ENCODE measurements around the gene ASIC1.

The ASIC1 gene

GRCh38 chr12:50089730-50090129 lies 32.3 kb downstream of the ASIC1 start:
- H3K9ac ChIP-seq (ENCODE audit: low read length) = no peak overlapping the region
- H3K27ac ChIP-seq (ENCODE audit: low read length) = no peak overlapping the region
- no peak overlapping the region for H3K4me3 ChIP-seq (ENCODE audit: low read length)
- no peaks in the 10 kb centered on the region for H3K9me3 ChIP-seq (ENCODE audit: control insufficient read depth, low read depth, low read length)
- no peaks in the 10 kb centered on the region for H3K4me1 ChIP-seq (ENCODE audit: control insufficient read depth, low read depth, low read length)
- H3K27me3 ChIP-seq (ENCODE audit: control insufficient read depth, insufficient read depth, low read length) = no peaks in the 10 kb centered on the region
- H3K36me3 ChIP-seq (ENCODE audit: control insufficient read depth, low read depth, low read length) = peaks cover 71% of the 10 kb centered on the region

DNA sequence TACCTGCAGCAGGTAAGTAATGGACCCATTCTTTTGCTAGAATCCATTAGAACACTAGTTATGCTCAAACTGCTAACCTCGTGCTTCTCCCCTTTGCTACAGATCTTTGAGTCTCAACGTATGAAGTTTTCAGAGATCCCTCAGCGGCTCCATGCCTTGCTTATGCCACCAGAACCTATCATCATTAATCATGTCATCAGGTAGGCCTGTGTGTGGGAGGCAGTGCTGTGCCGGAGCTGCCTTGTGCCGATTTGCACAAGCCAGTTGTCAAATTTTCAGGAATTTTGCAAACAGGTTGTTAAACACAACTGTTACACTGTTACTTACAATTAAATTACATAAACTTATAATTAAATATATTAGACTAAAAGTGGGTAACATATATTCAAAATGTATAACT lies 33.0 kb downstream of the ASIC1 start:
- Histone ChIP-seq H3K4me3 (ENCODE audit: low read length) (no peak overlapping the region), H3K9me3 (ENCODE audit: control insufficient read depth, low read depth, low read length) (no peaks in the 10 kb centered on the region), H3K4me1 (ENCODE audit: control insufficient read depth, low read depth, low read length) (no peaks in the 10 kb centered on the region), H3K36me3 (ENCODE audit: control insufficient read depth, low read depth, low read length) (peaks cover 78% of the 10 kb centered on the region), H3K27me3 (ENCODE audit: control insufficient read depth, insufficient read depth, low read length) (no peaks in the 10 kb centered on the region), H3K9ac (ENCODE audit: low read length) (no peak overlapping the region), H3K27ac (ENCODE audit: low read length) (no peak overlapping the region)

- Histone ChIP-seq H3K27ac (ENCODE audit: low read length) (no peak overlapping the region), H3K27me3 (ENCODE audit: control insufficient read depth, insufficient read depth, low read length) (no peaks in the 10 kb centered on the region), H3K36me3 (ENCODE audit: control insufficient read depth, low read depth, low read length) (peaks cover 80% of the 10 kb centered on the region)
Observed at GRCh38 chr12:50097952-50098351, 40.6 kb downstream of the ASIC1 start.

GRCh38 chr12:50099302-50100008 lies 42.1 kb downstream of the ASIC1 start:
- Histone ChIP-seq H3K4me3 (ENCODE audit: low read length) (no peak overlapping the region), H3K9me3 (ENCODE audit: control insufficient read depth, low read depth, low read length) (no peaks in the 10 kb centered on the region), H3K36me3 (ENCODE audit: control insufficient read depth, low read depth, low read length) (peaks cover 70% of the 10 kb centered on the region), H3K27me3 (ENCODE audit: control insufficient read depth, insufficient read depth, low read length) (no peaks in the 10 kb centered on the region), H3K27ac (ENCODE audit: low read length) (no peak overlapping the region), H3K4me1 (ENCODE audit: control insufficient read depth, low read depth, low read length) (peaks cover 13% of the 10 kb centered on the region), H3K9ac (ENCODE audit: low read length) (no peak overlapping the region)

More at GRCh38 chr12:50097952-50098351, 40.6 kb downstream of the ASIC1 start:
- Histone ChIP-seq H3K9ac (ENCODE audit: low read length) (no peak overlapping the region), H3K9me3 (ENCODE audit: control insufficient read depth, low read depth, low read length) (no peaks in the 10 kb centered on the region), H3K4me1 (ENCODE audit: control insufficient read depth, low read depth, low read length) (peaks cover 5% of the 10 kb centered on the region), H3K4me3 (ENCODE audit: low read length) (no peak overlapping the region)

GRCh38 chr12:50100561-50100960 lies 43.2 kb downstream of the ASIC1 start:
- H3K36me3 ChIP-seq (ENCODE audit: control insufficient read depth, low read depth, low read length) = peaks cover 59% of the 10 kb centered on the region
- no peak overlapping the region for H3K27ac ChIP-seq (ENCODE audit: low read length)
- H3K4me3 ChIP-seq (ENCODE audit: low read length) = no peak overlapping the region
- no peaks in the 10 kb centered on the region for H3K27me3 ChIP-seq (ENCODE audit: control insufficient read depth, insufficient read depth, low read length)
- no peak overlapping the region for H3K9ac ChIP-seq (ENCODE audit: low read length)
- H3K4me1 ChIP-seq (ENCODE audit: control insufficient read depth, low read depth, low read length) = peaks cover 13% of the 10 kb centered on the region
- no peaks in the 10 kb centered on the region for H3K9me3 ChIP-seq (ENCODE audit: control insufficient read depth, low read depth, low read length)

- Histone ChIP-seq H3K9me3 (ENCODE audit: control insufficient read depth, low read depth, low read length) (no peaks in the 10 kb centered on the region), H3K27ac (ENCODE audit: low read length) (no peak overlapping the region), H3K4me1 (ENCODE audit: control insufficient read depth, low read depth, low read length) (peaks cover 13% of the 10 kb centered on the region), H3K4me3 (ENCODE audit: low read length) (no peak overlapping the region), H3K27me3 (ENCODE audit: control insufficient read depth, insufficient read depth, low read length) (no peaks in the 10 kb centered on the region), H3K36me3 (ENCODE audit: control insufficient read depth, low read depth, low read length) (peaks cover 48% of the 10 kb centered on the region), H3K9ac (ENCODE audit: low read length) (no peak overlapping the region)
Observed at GRCh38 chr12:50101663-50102062, 44.3 kb downstream of the ASIC1 start.

DNA sequence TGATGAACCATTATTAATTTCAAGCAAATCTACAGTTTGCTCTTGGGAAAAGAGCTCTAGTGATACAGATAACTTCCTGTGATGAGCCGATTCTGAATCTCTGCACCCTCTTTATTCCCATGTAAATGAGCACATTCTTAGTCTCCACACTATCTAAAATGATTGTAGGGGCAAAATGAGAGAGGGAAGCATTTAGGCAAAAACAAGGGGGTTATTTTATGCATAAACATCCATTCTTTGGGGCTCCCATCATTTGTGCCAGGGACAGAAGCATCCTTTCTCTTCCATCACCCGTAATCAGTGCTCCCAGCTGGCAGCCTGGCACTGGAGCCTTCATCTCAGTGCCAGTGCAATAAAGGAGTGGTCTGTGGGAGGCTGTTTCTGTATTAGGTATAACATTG lies 44.7 kb downstream of the ASIC1 start:
- H3K4me1 ChIP-seq (ENCODE audit: control insufficient read depth, low read depth, low read length) = peaks cover 13% of the 10 kb centered on the region
- no peak overlapping the region for H3K27ac ChIP-seq (ENCODE audit: low read length)

GRCh38 chr12:50102646-50103309 lies 45.4 kb downstream of the ASIC1 start:
- H3K9me3 ChIP-seq (ENCODE audit: control insufficient read depth, low read depth, low read length) = no peaks in the 10 kb centered on the region
- H3K36me3 ChIP-seq (ENCODE audit: control insufficient read depth, low read depth, low read length) = peaks cover 38% of the 10 kb centered on the region
- H3K9ac ChIP-seq (ENCODE audit: low read length) = no peak overlapping the region
- H3K27me3 ChIP-seq (ENCODE audit: control insufficient read depth, insufficient read depth, low read length) = no peaks in the 10 kb centered on the region
- H3K27ac ChIP-seq (ENCODE audit: low read length) = no peak overlapping the region
- H3K4me3 ChIP-seq (ENCODE audit: low read length) = no peak overlapping the region
- peaks cover 13% of the 10 kb centered on the region for H3K4me1 ChIP-seq (ENCODE audit: control insufficient read depth, low read depth, low read length)

More for the DNA sequence above, 44.7 kb downstream of the ASIC1 start:
- Histone ChIP-seq H3K9me3 (ENCODE audit: control insufficient read depth, low read depth, low read length) (no peaks in the 10 kb centered on the region), H3K27me3 (ENCODE audit: control insufficient read depth, insufficient read depth, low read length) (no peaks in the 10 kb centered on the region), H3K4me3 (ENCODE audit: low read length) (no peak overlapping the region), H3K9ac (ENCODE audit: low read length) (no peak overlapping the region), H3K36me3 (ENCODE audit: control insufficient read depth, low read depth, low read length) (peaks cover 43% of the 10 kb centered on the region)

- no peak overlapping the region for H3K9ac ChIP-seq (ENCODE audit: low read length)
- no peak overlapping the region for H3K27ac ChIP-seq (ENCODE audit: low read length)
- H3K9me3 ChIP-seq (ENCODE audit: control insufficient read depth, low read depth, low read length) = no peaks in the 10 kb centered on the region
- peaks cover 13% of the 10 kb centered on the region for H3K4me1 ChIP-seq (ENCODE audit: control insufficient read depth, low read depth, low read length)
- H3K36me3 ChIP-seq (ENCODE audit: control insufficient read depth, low read depth, low read length) = peaks cover 32% of the 10 kb centered on the region
- no peaks in the 10 kb centered on the region for H3K27me3 ChIP-seq (ENCODE audit: control insufficient read depth, insufficient read depth, low read length)
- no peak overlapping the region for H3K4me3 ChIP-seq (ENCODE audit: low read length)
Observed at GRCh38 chr12:50103351-50103750, 46.0 kb downstream of the ASIC1 start.

- H3K36me3 ChIP-seq (ENCODE audit: control insufficient read depth, low read depth, low read length) = peaks cover 27% of the 10 kb centered on the region
- no peak within 1 kb of the TSS for H3K9ac ChIP-seq (ENCODE audit: low read length)
- peaks cover 13% of the 10 kb centered on the region for H3K4me1 ChIP-seq (ENCODE audit: control insufficient read depth, low read depth, low read length)
- H3K27ac ChIP-seq (ENCODE audit: low read length) = no peak within 1 kb of the TSS
- no peak within 1 kb of the TSS for H3K4me3 ChIP-seq (ENCODE audit: low read length)
- no peaks in the 10 kb centered on the region for H3K9me3 ChIP-seq (ENCODE audit: control insufficient read depth, low read depth, low read length)
- no peaks in the 10 kb centered on the region for H3K27me3 ChIP-seq (ENCODE audit: control insufficient read depth, insufficient read depth, low read length)
Observed at GRCh38 chr12:50103767-50104321, 46.4 kb downstream of the ASIC1 start, which contains the start of gene GPD1. GPD1 (plus strand) TSS chr12:50104008; CDS start chr12:50104051, 43 bp downstream.

- no peak overlapping the region for H3K9ac ChIP-seq (ENCODE audit: low read length)
- H3K9me3 ChIP-seq (ENCODE audit: control insufficient read depth, low read depth, low read length) = no peaks in the 10 kb centered on the region
- H3K27me3 ChIP-seq (ENCODE audit: control insufficient read depth, insufficient read depth, low read length) = no peaks in the 10 kb centered on the region
- H3K36me3 ChIP-seq (ENCODE audit: control insufficient read depth, low read depth, low read length) = peaks cover 18% of the 10 kb centered on the region
- H3K4me1 ChIP-seq (ENCODE audit: control insufficient read depth, low read depth, low read length) = peaks cover 13% of the 10 kb centered on the region
- no peak overlapping the region for H3K4me3 ChIP-seq (ENCODE audit: low read length)
- H3K27ac ChIP-seq (ENCODE audit: low read length) = no peak overlapping the region
Observed at GRCh38 chr12:50104417-50105366, 47.3 kb downstream of the ASIC1 start.
